Fibroblast of mammary gland (primary cell): ENCODE results near the gene SCGN.
"Not testable (repeated sequence)": the region's sequence is repeated elsewhere in the genome, so short reads cannot be mapped to it uniquely, and the experiment has no call there.

Source experiments
- DNase-seq: peaks from one replicate; pipeline ENCODE4 v3.0.0-alpha.2; 2010; ENCODE audit warnings: low read depth
- H3K4me3 ChIP-seq: 2 replicates; pipeline ENCODE4 v1.5.1; 2011; ENCODE audit warnings: low read depth, mild to moderate bottlenecking, low read length, moderate library complexity; ENCODE audit not compliant: control insufficient read depth
- TF ChIP-seq, protein P1 (sequence below): conservative IDR thresholded peaks from 2 replicates; pipeline ENCODE4 v1.5.1; 2011; ENCODE audit warnings: low read depth, low read length, inconsistent platforms; ENCODE audit not compliant: control insufficient read depth, insufficient read depth

SCGN gene

DNA sequence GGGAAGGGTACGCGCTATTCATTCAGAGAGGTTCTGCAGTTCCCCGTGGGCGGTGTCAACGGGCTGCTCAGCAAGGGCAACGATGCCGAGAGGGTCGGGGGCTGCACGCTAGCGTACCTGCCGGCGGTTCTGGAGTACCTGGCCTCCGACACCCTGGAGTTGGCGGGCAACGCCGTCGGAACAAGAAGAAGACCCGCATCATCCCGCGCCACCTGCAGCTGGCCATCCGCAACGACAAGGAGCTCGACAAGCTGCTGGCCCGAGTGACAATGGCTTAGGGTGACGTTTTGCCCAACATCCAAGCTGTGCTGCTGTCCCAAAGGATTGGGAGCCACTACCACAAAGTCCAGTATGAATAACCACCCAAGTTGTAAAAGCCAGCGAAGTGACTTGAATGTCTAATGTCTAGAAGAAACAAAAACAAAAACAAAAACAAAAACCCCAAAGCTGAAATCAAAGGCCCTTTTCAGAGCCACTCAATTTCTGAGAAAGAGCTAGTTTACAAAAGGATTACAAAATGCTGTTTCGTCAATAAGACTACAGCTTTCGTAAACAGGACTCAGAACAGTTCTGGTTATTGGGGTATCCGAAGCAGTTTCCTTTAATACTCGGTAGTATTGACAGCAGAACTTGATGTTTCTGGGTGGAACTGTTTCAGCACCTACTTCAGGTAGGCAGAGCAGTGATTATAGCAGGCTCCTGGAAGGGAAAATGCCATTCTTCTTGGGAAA lies 80.6 kb downstream of the SCGN start:
- TF ChIP-seq, protein P1, sequence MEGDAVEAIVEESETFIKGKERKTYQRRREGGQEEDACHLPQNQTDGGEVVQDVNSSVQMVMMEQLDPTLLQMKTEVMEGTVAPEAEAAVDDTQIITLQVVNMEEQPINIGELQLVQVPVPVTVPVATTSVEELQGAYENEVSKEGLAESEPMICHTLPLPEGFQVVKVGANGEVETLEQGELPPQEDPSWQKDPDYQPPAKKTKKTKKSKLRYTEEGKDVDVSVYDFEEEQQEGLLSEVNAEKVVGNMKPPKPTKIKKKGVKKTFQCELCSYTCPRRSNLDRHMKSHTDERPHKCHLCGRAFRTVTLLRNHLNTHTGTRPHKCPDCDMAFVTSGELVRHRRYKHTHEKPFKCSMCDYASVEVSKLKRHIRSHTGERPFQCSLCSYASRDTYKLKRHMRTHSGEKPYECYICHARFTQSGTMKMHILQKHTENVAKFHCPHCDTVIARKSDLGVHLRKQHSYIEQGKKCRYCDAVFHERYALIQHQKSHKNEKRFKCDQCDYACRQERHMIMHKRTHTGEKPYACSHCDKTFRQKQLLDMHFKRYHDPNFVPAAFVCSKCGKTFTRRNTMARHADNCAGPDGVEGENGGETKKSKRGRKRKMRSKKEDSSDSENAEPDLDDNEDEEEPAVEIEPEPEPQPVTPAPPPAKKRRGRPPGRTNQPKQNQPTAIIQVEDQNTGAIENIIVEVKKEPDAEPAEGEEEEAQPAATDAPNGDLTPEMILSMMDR, result no peak
- no peak overlapping the region for H3K4me3 ChIP-seq
- no peak for DNase-seq

DNA sequence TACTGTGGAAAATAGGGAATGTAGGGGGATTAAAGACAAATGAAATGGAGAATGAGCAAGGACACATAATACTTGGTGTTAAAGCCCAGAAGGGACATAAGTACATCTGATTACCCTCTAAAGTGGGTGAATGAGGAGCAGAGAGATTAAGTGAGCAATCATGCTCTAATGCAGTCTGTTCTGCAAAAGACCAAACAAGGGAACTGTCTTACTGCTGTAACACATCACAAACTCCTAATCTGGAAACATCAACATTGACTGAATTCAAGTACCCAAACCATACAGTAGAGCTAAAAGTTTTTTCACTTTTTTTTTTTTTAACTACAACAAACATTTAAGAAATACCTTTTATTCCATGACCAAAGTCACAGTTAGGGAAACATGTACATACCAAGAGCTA lies 83.2 kb downstream of the SCGN start:
- DNase-seq, result no peak
- H3K4me3 ChIP-seq, result no peak overlapping the region
- TF ChIP-seq, protein P1, result no peak

DNA sequence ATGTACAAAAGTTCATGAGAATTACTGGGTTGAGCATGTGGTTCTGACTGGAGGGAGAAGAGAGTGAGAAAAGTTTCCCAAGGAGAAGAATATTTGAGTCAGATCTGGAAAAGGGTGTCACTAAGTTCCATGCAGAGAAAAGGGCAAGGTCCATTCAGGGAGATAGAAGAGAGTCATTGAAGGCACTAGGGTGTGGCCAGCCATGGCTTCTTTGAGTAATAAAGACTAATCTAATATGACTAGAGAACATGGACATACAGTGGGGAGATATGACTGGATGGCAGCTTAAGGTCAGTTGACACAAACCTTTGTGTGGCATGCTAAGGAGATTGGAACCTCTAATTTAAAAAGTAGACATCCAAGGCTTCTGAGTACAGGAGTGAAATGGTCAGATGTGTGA lies 91.9 kb downstream of the SCGN start:
- no peak overlapping the region for H3K4me3 ChIP-seq
- TF ChIP-seq, protein P1, result no peak
- DNase-seq, result no peak

DNA sequence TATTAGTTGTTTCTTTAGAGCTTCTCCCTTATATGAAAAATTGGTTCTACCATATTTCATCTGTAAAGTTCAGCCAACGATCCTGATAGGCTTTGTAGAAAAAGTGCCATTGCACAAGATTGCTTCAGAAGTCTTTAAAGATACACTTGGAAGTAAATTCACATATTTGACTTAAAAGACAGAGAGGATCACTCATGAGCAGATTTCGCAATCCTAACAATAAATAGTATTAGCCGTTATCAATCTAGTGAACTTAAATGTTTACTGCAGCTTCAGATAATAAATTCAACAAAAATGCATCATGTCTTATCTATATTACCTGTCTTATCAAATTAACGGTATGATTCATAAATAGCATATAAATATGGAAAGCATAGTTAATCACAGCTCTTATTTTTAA lies 93.8 kb downstream of the SCGN start:
- H3K4me3 ChIP-seq, result no peak overlapping the region
- no peak for DNase-seq
- TF ChIP-seq, protein P1, result no peak

DNA sequence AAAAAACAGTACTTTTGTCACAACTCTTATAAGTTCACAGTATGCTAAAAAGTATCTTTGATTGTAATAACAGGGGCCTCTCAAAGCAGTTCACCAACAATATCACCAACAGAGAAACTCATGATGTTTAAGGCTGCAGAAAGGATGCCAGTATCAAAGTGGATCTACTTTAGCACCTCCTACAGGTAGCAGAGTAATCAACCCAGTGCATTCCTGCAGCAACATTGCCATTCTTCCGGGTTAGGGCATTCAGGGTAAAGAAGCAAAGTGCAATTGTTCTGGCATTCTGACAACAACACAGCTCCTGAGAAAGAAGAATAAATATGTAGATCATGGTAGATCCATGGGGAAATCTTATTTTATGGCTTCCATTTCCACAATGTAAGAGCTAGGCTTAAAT lies 95.0 kb downstream of the SCGN start:
- TF ChIP-seq, protein P1, result no peak
- no peak overlapping the region for H3K4me3 ChIP-seq
- no peak for DNase-seq

DNA sequence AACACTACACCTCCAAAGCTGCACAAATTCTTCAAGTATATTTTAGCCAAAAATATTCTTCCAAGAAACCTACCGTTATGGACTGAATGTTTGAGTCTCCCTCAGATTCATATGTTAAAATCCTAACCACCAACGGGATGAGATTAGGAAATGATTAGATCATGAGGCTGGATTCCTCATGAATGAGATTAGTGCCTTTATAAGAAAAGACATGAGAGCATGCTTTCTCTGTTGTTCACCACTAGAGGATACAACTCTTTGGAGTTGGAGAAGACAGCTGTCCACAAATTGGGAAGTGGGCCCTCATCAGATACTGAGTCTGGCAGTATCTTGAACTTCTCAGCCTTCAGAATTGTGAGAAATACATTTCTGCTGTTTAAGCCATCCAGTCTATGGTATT lies 95.5 kb downstream of the SCGN start:
- no peak for DNase-seq
- TF ChIP-seq, protein P1, result no peak
- no peak overlapping the region for H3K4me3 ChIP-seq

DNA sequence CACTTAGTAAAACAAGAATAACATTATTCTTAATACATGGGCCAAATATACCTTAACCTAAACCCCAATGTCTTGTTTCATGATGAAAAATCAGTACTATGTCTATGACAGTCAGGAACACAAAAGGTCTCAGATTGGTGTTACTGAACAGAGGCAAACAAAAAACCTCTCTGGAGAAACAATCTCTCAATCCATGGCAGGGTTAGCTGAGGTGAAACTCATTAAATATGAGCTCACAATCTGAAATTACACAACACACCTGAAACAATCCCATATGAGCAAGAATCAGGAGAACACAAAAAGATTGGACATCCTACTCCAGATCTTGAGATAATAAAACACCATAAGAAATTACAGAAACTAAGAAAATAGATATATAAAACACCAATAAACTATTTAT lies 96.0 kb downstream of the SCGN start:
- no peak overlapping the region for H3K4me3 ChIP-seq
- TF ChIP-seq, protein P1, result no peak

DNA sequence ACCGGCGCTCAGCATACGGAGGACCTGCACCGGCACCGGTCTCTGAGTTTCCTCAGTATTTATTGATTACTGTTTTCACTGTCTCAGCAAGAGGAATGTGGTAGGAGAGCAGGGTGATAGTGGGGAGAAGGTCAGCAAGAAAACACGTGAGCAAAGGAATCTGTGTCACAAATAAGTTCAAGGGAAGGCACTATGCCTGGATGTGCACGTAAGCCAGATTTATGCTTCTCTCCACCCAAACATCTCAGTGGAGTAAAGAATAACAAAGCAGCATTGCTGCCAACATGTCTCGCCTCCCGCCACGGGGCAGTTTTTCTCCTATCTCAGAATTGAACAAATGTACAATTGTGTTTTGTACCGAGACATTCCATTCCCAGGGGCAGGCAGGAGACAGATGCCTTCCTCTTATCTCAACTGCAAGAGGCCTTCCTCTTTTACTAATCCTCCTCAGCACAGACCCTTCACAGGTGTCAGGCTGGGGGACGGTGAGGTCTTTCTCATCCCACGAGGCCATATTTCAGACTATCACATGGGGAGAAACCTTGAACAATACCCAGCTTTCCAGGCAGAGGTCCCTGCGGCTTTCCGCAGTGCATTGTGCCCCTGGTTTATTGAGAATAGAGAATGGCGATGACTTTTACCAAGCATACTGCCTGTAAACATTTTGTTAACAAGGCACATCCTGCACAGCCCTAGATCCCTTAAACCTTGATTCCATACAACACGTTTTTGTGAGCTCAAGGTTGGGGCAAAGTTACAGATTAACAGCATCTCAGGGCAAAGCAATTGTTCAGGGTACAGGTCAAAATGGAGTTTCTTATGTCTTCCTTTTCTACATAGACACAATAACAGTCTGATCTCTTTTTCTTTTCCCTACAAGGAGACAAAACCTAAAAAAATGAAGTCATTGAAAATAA lies 96.8 kb downstream of the SCGN start:
- not testable (repeated sequence) for H3K4me3 ChIP-seq, DNase-seq

More for the DNA sequence above, 96.0 kb downstream of the SCGN start:
- no peak for DNase-seq
